WTC11 (cell line): ENCODE data around the gene RASSF8. TPM values are rescaled to one million over a fixed set of nuclear protein-coding genes. Genes with fewer than 3 reads are reported as not detected.

Experiments
- ATAC-seq: fragments of 200-7000 bp; cut with Tn5 transposase; 2 replicates; pipeline ENCODE4 v1.10.0; 2021; ENCODE audit warnings: mild to moderate bottlenecking, moderate library complexity
- CTCF ChIA-PET: fragments of 300-600 bp; sonication (Branson Sonifier 250); formaldehyde crosslinking; loops from one replicate; lab custom pipeline; 2021; ENCODE audit warnings: antibody characterized with exemption; lab: Charles Lee
- POLR2A ChIA-PET: fragments of 350-600 bp; sonication (Branson Sonifier 250); formaldehyde crosslinking; loops from one replicate; lab custom pipeline; 2021; ENCODE audit warnings: antibody characterized with exemption; lab: Charles Lee
- DNase-seq: peaks from one replicate; pipeline ENCODE4 v3.0.0; 2021; ENCODE audit warnings: low spot score
- H3K27ac Mint-ChIP-seq: 2 replicates; pipeline ENCODE4 v1.8.0; 2021; ENCODE audit warnings: mixed read lengths
- H3K27me3 Mint-ChIP-seq: 2 replicates; pipeline ENCODE4 v1.8.0; 2021; ENCODE audit warnings: low read depth, mild to moderate bottlenecking, moderate library complexity, mixed read lengths
- H3K36me3 Mint-ChIP-seq: 2 replicates; pipeline ENCODE4 v1.8.0; 2021; ENCODE audit warnings: mixed read lengths
- H3K4me1 Mint-ChIP-seq: 2 replicates; pipeline ENCODE4 v1.8.0; 2022; ENCODE audit warnings: mixed read lengths
- H3K4me3 Mint-ChIP-seq: 2 replicates; pipeline ENCODE4 v1.8.0; 2021; ENCODE audit warnings: mild to moderate bottlenecking, moderate library complexity, mixed read lengths
- H3K9me3 Mint-ChIP-seq: 2 replicates; pipeline ENCODE4 v1.8.0; 2021; ENCODE audit warnings: mixed read lengths
- AR ChIP-seq: fragments of 250-450 bp; sonication (Bioruptor Pico); IDR thresholded peaks from 2 replicates; pipeline ENCODE4 v1.9.0; 2021; ENCODE audit warnings: mild to moderate bottlenecking
- ATF2 ChIP-seq: sonication (generic); formaldehyde crosslinking; IDR thresholded peaks from 2 replicates; pipeline ENCODE4 v1.8.1; 2022; ENCODE audit warnings: low read depth, missing genetic modification reagents, borderline replicate concordance
- CTCF ChIP-seq: fragments of 200-600 bp; IDR thresholded peaks from 2 replicates; pipeline ENCODE4 v1.8.0; 2022; ENCODE audit warnings: antibody characterized with exemption
- E2F1 ChIP-seq: sonication (generic); formaldehyde crosslinking; IDR thresholded peaks from 2 replicates; pipeline ENCODE4 v1.8.0; 2022; ENCODE audit warnings: mild to moderate bottlenecking, missing genetic modification reagents
- E2F5 ChIP-seq: sonication (generic); formaldehyde crosslinking; IDR thresholded peaks from 2 replicates; pipeline ENCODE4 v1.8.1; 2022; ENCODE audit warnings: mild to moderate bottlenecking, moderate library complexity, missing genetic modification reagents
- EMX1 ChIP-seq: fragments of 250-450 bp; sonication (Bioruptor Pico); IDR thresholded peaks from 2 replicates; pipeline ENCODE4 v1.8.0; 2021; ENCODE audit warnings: mild to moderate bottlenecking
- ERG ChIP-seq: fragments of 250-450 bp; sonication (Bioruptor Pico); IDR thresholded peaks from 2 replicates; pipeline ENCODE4 v1.8.0; 2021; ENCODE audit warnings: mild to moderate bottlenecking
- FOXJ3 ChIP-seq: sonication (generic); formaldehyde crosslinking; IDR thresholded peaks from 2 replicates; pipeline ENCODE4 v1.9.0; 2021; ENCODE audit warnings: missing genetic modification reagents, mild to moderate bottlenecking, borderline replicate concordance
- GRHL2 ChIP-seq: fragments of 250-450 bp; sonication (Bioruptor Pico); IDR thresholded peaks from 2 replicates; pipeline ENCODE4 v1.8.0; 2022; ENCODE audit warnings: mild to moderate bottlenecking, moderate library complexity; ENCODE audit not compliant: insufficient replicate concordance, severe bottlenecking
- GTF2I ChIP-seq: fragments of 250-450 bp; sonication (Bioruptor Pico); conservative IDR thresholded peaks from 2 replicates; pipeline ENCODE4 v1.4.0; 2021; ENCODE audit warnings: mild to moderate bottlenecking
- NR2C2 ChIP-seq: sonication (generic); formaldehyde crosslinking; IDR thresholded peaks from 2 replicates; pipeline ENCODE4 v1.8.0; 2022; ENCODE audit warnings: mild to moderate bottlenecking, missing genetic modification reagents
- SMAD3 ChIP-seq: sonication (generic); formaldehyde crosslinking; IDR thresholded peaks from 2 replicates; pipeline ENCODE4 v1.8.0; 2022; ENCODE audit warnings: missing genetic modification reagents, mild to moderate bottlenecking, borderline replicate concordance
- SMAD4 ChIP-seq: sonication (generic); formaldehyde crosslinking; IDR thresholded peaks from 2 replicates; pipeline ENCODE4 v1.8.0; 2022; ENCODE audit warnings: mild to moderate bottlenecking, missing genetic modification reagents
- TCF7 ChIP-seq: sonication (generic); formaldehyde crosslinking; IDR thresholded peaks from 2 replicates; pipeline ENCODE4 v1.8.0; 2022; ENCODE audit warnings: mild to moderate bottlenecking, low read depth, missing genetic modification reagents, moderate library complexity
- TEAD1 ChIP-seq: sonication (generic); formaldehyde crosslinking; IDR thresholded peaks from 2 replicates; pipeline ENCODE4 v1.8.0; 2022; ENCODE audit warnings: mild to moderate bottlenecking, missing genetic modification reagents
- ZMAT4 ChIP-seq: fragments of 250-450 bp; sonication (Bioruptor Pico); IDR thresholded peaks from 2 replicates; pipeline ENCODE4 v1.9.0; 2021; ENCODE audit warnings: mild to moderate bottlenecking
- ZNF121 ChIP-seq: sonication (generic); formaldehyde crosslinking; IDR thresholded peaks from 2 replicates; pipeline ENCODE4 v1.8.0; 2023; ENCODE audit warnings: missing genetic modification reagents
- ZNF219 ChIP-seq: sonication (generic); formaldehyde crosslinking; IDR thresholded peaks from 2 replicates; pipeline ENCODE4 v1.8.0; 2023; ENCODE audit warnings: missing genetic modification reagents, mild to moderate bottlenecking, borderline replicate concordance
- ZNF317 ChIP-seq: sonication (generic); formaldehyde crosslinking; IDR thresholded peaks from 2 replicates; pipeline ENCODE4 v1.8.1; 2023; ENCODE audit warnings: low read depth, mild to moderate bottlenecking, moderate library complexity, missing genetic modification reagents, borderline replicate concordance
- ZNF396 ChIP-seq: fragments of 250-450 bp; sonication (Bioruptor Pico); IDR thresholded peaks from 2 replicates; pipeline ENCODE4 v1.8.0; 2021; ENCODE audit warnings: mild to moderate bottlenecking, moderate library complexity, borderline replicate concordance
- total RNA-seq: library from RNA; stranded (reverse); gene quantifications from 3 replicates; pipeline ENCODE4 v1.2.3, GENCODE V29; 2021

Gene RASSF8
- total RNA-seq, 1 experiment from 2014 or later = 48.6 TPM

GRCh38 chr12:25975682-25976081 lies 17.2 kb downstream of the RASSF8 start:
- ATAC-seq = no peak
- ChIA-PET CTCF (interaction anchor here (1.5 kb wide), 1 partner anchor 46 kb away, joined by 3 read pairs; no protein-coding TSS in a partner anchor), POLR2A (no interaction called here)
- Mint-ChIP-seq H3K27me3 (no peaks in the 10 kb centered on the region), H3K27ac (no peak overlapping the region), H3K9me3 (no peaks in the 10 kb centered on the region), H3K4me3 (no peak overlapping the region)
- DNase-seq = no peak
- no peak for TF ChIP-seq TCF7 (CRISPR knock-in tag)
- no peak for TF ChIP-seq ERG (CRISPR knock-in tag)
- TF ChIP-seq ZNF396 (CRISPR knock-in tag) = no peak
- TF ChIP-seq CTCF = no peak
- TF ChIP-seq, all 79 proteins: peak for 0
- Mint-ChIP-seq H3K36me3 (no peaks in the 10 kb centered on the region), H3K4me1 (peaks cover 56% of the 10 kb centered on the region)

GRCh38 chr12:25976289-25976688 lies 17.8 kb downstream of the RASSF8 start:
- Mint-ChIP-seq H3K36me3 (no peaks in the 10 kb centered on the region), H3K4me3 (no peak overlapping the region), H3K9me3 (no peaks in the 10 kb centered on the region), H3K4me1 (peaks cover 54% of the 10 kb centered on the region), H3K27ac (no peak overlapping the region)
- ATAC-seq = no peak
- POLR2A ChIA-PET = no interaction called here
- TF ChIP-seq ZMAT4 (CRISPR knock-in tag) (no peak), SMAD4 (no peak), ZNF121 (no peak), NR2C2 (no peak), FOXJ3 (no peak), GRHL2 (no peak), GTF2I (CRISPR knock-in tag) (no peak), SMAD3 (CRISPR knock-in tag) (no peak), EMX1 (CRISPR knock-in tag) (no peak), ZNF219 (CRISPR knock-in tag) (no peak), ATF2 (CRISPR knock-in tag) (no peak), E2F5 (no peak), ZNF396 (CRISPR knock-in tag) (no peak), E2F1 (CRISPR knock-in tag) (no peak), ZNF317 (no peak), AR (CRISPR knock-in tag) (no peak), TEAD1 (CRISPR knock-in tag) (no peak)
- TF ChIP-seq, all 79 proteins: peak for 0
- DNase-seq = no peak
- CTCF ChIA-PET = interaction anchor here (1.0 kb wide), 1 partner anchor 11 kb away, joined by 3 read pairs; no protein-coding TSS in a partner anchor
- H3K27me3 Mint-ChIP-seq = no peaks in the 10 kb centered on the region
